Prostate gland (tissue), 2 donors: ENCODE measurements around the gene RRAD.

Experiments
- POLR2A ChIP-seq: fragments of 450-650 bp; IDR thresholded peaks from one replicate; pipeline ENCODE4 v1.6.1; 2016; ENCODE audit warnings: antibody characterized with exemption, mild to moderate bottlenecking
- TF ChIP-seq, protein P1 (sequence below), 4 experiments: fragments of 200-600 bp in 2 of 4; fragments of 450-650 bp in 2 of 4; sonication (generic) in 2 of 4; IDR thresholded peaks; 1 replicate in 3 of 4; 2 replicates in 1 of 4; pipeline ENCODE4 v1.5.1; 2016 to 2019; ENCODE audit warnings: antibody characterized with exemption in 4 of 4, mild to moderate bottlenecking in 2 of 4, moderate library complexity in 2 of 4

- TF ChIP-seq, protein P1, sequence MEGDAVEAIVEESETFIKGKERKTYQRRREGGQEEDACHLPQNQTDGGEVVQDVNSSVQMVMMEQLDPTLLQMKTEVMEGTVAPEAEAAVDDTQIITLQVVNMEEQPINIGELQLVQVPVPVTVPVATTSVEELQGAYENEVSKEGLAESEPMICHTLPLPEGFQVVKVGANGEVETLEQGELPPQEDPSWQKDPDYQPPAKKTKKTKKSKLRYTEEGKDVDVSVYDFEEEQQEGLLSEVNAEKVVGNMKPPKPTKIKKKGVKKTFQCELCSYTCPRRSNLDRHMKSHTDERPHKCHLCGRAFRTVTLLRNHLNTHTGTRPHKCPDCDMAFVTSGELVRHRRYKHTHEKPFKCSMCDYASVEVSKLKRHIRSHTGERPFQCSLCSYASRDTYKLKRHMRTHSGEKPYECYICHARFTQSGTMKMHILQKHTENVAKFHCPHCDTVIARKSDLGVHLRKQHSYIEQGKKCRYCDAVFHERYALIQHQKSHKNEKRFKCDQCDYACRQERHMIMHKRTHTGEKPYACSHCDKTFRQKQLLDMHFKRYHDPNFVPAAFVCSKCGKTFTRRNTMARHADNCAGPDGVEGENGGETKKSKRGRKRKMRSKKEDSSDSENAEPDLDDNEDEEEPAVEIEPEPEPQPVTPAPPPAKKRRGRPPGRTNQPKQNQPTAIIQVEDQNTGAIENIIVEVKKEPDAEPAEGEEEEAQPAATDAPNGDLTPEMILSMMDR (IDR thresholded peaks at IDR 0.05), result no peak
- no peak for TF ChIP-seq POLR2A
These were observed 25.1 kb upstream of the RRAD start for GRCh38 chr16:66950437-66950836.
